ENCODE data around the gene SEL1L. TPM values are rescaled to one million over a fixed set of nuclear protein-coding genes. Genes with fewer than 3 reads are reported as not detected.
A peak's percentile ranks its signal among the peaks of the same experiment; 100 is the strongest.
"Not testable (repeated sequence)": the region's sequence is repeated elsewhere in the genome, so short reads cannot be mapped to it uniquely, and the experiment has no call there.

Gene SEL1L
- total RNA-seq, 4 donors from 2014 or later: 46.8 to 63.9 (median 51.0) TPM

- no peak overlapping the region for H3K4me3 ChIP-seq
- no peaks in the 10 kb centered on the region for H3K4me1 ChIP-seq
- H3K27me3 ChIP-seq: no peaks in the 10 kb centered on the region
- H3K9me3 ChIP-seq: no peaks in the 10 kb centered on the region
- no peak for DNase-seq
- intact Hi-C loops (cut with DNase I; ENCODE audit: low total_unique reads) (no loop called here), in situ Hi-C loops (cut with MboI; ENCODE audit: low sequenced_read_pairs in 4 of 4) (no loop called here)
- TF ChIP-seq CTCF (IDR thresholded peaks at IDR 0.05 in 4 of 5, conservative IDR thresholded peaks at IDR 0.05 in 1 of 5) (no peak), POLR2A (IDR thresholded peaks at IDR 0.05) (no peak)
- no peak for ATAC-seq
- H3K27ac ChIP-seq: no peak overlapping the region
- no peaks in the 10 kb centered on the region for H3K36me3 ChIP-seq
These were observed 16.5 kb upstream of the SEL1L start for GRCh38 chr14:81550001-81550637.

GRCh38 chr14:81541206-81541605 is 7.6 kb upstream of the SEL1L start:
- in situ Hi-C loops (cut with MboI; ENCODE audit: low sequenced_read_pairs in 4 of 4); DNase-seq; H3K4me3 ChIP-seq; H3K9me3 ChIP-seq; H3K27me3 ChIP-seq; H3K4me1 ChIP-seq; H3K36me3 ChIP-seq; H3K27ac ChIP-seq; ATAC-seq; intact Hi-C loops (cut with DNase I; ENCODE audit: low total_unique reads): not testable (repeated sequence)

- intact Hi-C loops (cut with DNase I; ENCODE audit: low total_unique reads) (no loop called here), in situ Hi-C loops (cut with MboI; ENCODE audit: low sequenced_read_pairs in 4 of 4) (no loop called here)
- no peak for ATAC-seq
- DNase-seq: no peak
- Histone ChIP-seq H3K36me3 (no peaks in the 10 kb centered on the region), H3K9me3 (no peaks in the 10 kb centered on the region), H3K27me3 (no peaks in the 10 kb centered on the region), H3K4me1 (peaks cover 12 to 21% of the 10 kb centered on the region in 2 donors), H3K27ac (no peak overlapping the region), H3K4me3 (no peak overlapping the region)
- TF ChIP-seq POLR2A (IDR thresholded peaks at IDR 0.05): no peak
- TF ChIP-seq CTCF (IDR thresholded peaks at IDR 0.05 in 4 of 5, conservative IDR thresholded peaks at IDR 0.05 in 1 of 5): no peak
These were observed 3.5 kb upstream of the SEL1L start for GRCh38 chr14:81537193-81537592.

- TF ChIP-seq POLR2A (IDR thresholded peaks at IDR 0.05): no peak
- TF ChIP-seq CTCF (IDR thresholded peaks at IDR 0.05 in 4 of 5, conservative IDR thresholded peaks at IDR 0.05 in 1 of 5): no peak
- intact Hi-C loops (cut with DNase I; ENCODE audit: low total_unique reads) (no loop called here), in situ Hi-C loops (cut with MboI; ENCODE audit: low sequenced_read_pairs in 4 of 4) (no loop called here)
- ATAC-seq (no peak), DNase-seq (no peak)
- Histone ChIP-seq H3K4me1 (peaks cover 21 to 29% of the 10 kb centered on the region in 2 donors), H3K27ac (peak overlapping the region in 3 of 4 donors; percentile 62 to 81 (median 70)), H3K9me3 (no peaks in the 10 kb centered on the region), H3K27me3 (no peaks in the 10 kb centered on the region), H3K4me3 (no peak overlapping the region), H3K36me3 (no peaks in the 10 kb centered on the region)
These were observed 2.7 kb upstream of the SEL1L start for GRCh38 chr14:81536241-81536771.

- no peak for ATAC-seq
- H3K36me3 ChIP-seq: no peaks in the 10 kb centered on the region
- intact Hi-C loops (cut with DNase I; ENCODE audit: low total_unique reads): no loop called here
- no peak for DNase-seq
- in situ Hi-C loops (cut with MboI; ENCODE audit: low sequenced_read_pairs in 4 of 4): no loop called here
- peaks cover 28 to 37% of the 10 kb centered on the region in 2 donors for H3K4me1 ChIP-seq
- no peaks in the 10 kb centered on the region for H3K27me3 ChIP-seq
- TF ChIP-seq POLR2A (IDR thresholded peaks at IDR 0.05) (no peak), CTCF (IDR thresholded peaks at IDR 0.05 in 4 of 5, conservative IDR thresholded peaks at IDR 0.05 in 1 of 5) (no peak)
- no peak overlapping the region for H3K4me3 ChIP-seq
- H3K9me3 ChIP-seq: no peaks in the 10 kb centered on the region
- H3K27ac ChIP-seq: peak overlapping the region; percentile 16 to 81 (median 66)
These were observed 1.9 kb upstream of the SEL1L start for GRCh38 chr14:81535396-81536164.

Measured in gastrocnemius medialis (tissue), 4 donors.